Activated naive CD8-positive, alpha-beta T cell treated with anti-CD3 and anti-CD28 coated beads, Interleukin-2, amount 10 ng/mL, durations not matched to agents 7 days and 5 days (primary cell): ENCODE data around the gene PLSCR4. TPM values are rescaled to one million over a fixed set of nuclear protein-coding genes. Genes with fewer than 3 reads are reported as not detected.
"Not testable (repeated sequence)": the region's sequence is repeated elsewhere in the genome, so short reads cannot be mapped to it uniquely, and the experiment has no call there.

Experiments used
- ATAC-seq: fragments of 150-1000 bp; cut with Tn5 transposase; one replicate; pipeline ENCODE4 v1.10.0; 2021; ENCODE audit warnings: low read depth, moderate library complexity
- POLR2A ChIA-PET: fragments of 350-600 bp; sonication (Branson Sonifier 250); formaldehyde crosslinking; loops from one replicate; lab custom pipeline; 2021; ENCODE audit warnings: antibody characterized with exemption; lab: Charles Lee
- DNase-seq: peaks from one replicate; pipeline ENCODE4 v3.0.0; 2021
- H3K27ac Mint-ChIP-seq: one replicate; pipeline ENCODE4 v1.8.0; 2022; ENCODE audit warnings: mild to moderate bottlenecking, mixed read lengths
- H3K27me3 Mint-ChIP-seq: one replicate; pipeline ENCODE4 v1.8.0; 2022; ENCODE audit warnings: mild to moderate bottlenecking, moderate library complexity, mixed read lengths
- H3K36me3 Mint-ChIP-seq: one replicate; pipeline ENCODE4 v1.8.0; 2021; ENCODE audit warnings: mild to moderate bottlenecking, mixed read lengths
- H3K4me1 Mint-ChIP-seq: one replicate; pipeline ENCODE4 v1.8.0; 2021; ENCODE audit warnings: mixed read lengths
- H3K4me3 Mint-ChIP-seq: one replicate; pipeline ENCODE4 v1.8.0; 2022; ENCODE audit warnings: mild to moderate bottlenecking, moderate library complexity, mixed read lengths
- H3K9me3 Mint-ChIP-seq: one replicate; pipeline ENCODE4 v1.8.0; 2021; ENCODE audit warnings: mixed read lengths
- total RNA-seq, 2 experiments: library from RNA; stranded (reverse); gene quantifications; one replicate each; pipeline ENCODE4 v1.2.3, GENCODE V29; 2021

The PLSCR4 gene, protein sequence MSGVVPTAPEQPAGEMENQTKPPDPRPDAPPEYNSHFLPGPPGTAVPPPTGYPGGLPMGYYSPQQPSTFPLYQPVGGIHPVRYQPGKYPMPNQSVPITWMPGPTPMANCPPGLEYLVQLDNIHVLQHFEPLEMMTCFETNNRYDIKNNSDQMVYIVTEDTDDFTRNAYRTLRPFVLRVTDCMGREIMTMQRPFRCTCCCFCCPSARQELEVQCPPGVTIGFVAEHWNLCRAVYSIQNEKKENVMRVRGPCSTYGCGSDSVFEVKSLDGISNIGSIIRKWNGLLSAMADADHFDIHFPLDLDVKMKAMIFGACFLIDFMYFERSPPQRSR
- total RNA-seq, result not detected

DNA sequence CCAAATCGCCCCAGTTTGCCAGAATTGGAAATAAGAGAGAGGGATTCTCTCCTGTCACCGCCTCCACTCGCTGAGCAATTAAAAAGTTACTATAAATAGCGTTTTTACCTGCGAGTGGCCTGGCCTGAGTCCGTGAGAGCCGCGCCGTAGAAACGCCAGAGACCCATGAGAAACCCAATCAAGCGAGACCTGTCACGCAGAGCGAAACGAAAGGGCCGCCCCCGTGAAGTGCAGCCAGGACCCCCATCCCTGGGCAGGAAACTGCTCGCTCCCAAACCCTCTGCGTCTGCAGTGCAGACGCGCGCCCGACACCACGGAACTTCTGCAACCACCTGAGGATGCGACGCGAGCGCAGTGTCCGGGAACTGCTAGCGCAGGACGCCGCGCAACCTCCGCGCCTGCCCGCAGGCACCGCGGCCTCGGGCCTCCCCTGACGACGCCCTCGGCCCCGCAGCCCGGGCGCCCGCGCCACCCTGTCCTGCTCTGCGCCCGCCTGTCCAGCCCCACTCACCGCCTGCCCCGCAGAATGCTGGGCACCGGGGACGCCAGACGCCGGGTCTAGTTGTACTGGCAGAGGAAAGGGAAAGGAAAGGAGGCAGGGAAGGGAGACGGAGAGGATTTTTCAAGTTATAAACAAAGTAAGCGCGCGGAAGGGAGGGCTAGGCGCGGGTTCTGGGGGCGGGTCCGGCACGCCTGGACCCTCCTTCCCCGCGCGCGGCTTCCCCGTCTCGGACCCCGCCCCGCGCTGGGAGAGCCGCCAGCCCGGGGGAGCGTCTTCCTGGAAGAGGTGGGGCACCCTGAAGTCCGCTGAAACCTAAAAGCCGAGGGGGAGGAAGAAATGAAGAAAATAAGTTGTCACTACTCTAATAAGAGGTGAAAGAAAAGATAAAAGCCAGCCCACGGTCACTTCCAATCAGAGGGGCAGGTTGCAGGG, at the start of gene PLSCR4:
PLSCR4 (minus strand) TSS at position 657 of the 934 bp plus-strand sequence. CDS start 29,034 bp downstream, outside the sequence.
- Mint-ChIP-seq H3K4me3 (peak within 1 kb of the TSS; percentile 81), H3K27me3 (peaks cover 53% of the 10 kb centered on the region), H3K9me3 (no peaks in the 10 kb centered on the region), H3K36me3 (no peaks in the 10 kb centered on the region), H3K27ac (no peak within 1 kb of the TSS), H3K4me1 (peaks cover 4% of the 10 kb centered on the region)
- POLR2A ChIA-PET, result no interaction called here
- peak; percentile 78 for ATAC-seq
- peak; percentile 53 for DNase-seq

DNA sequence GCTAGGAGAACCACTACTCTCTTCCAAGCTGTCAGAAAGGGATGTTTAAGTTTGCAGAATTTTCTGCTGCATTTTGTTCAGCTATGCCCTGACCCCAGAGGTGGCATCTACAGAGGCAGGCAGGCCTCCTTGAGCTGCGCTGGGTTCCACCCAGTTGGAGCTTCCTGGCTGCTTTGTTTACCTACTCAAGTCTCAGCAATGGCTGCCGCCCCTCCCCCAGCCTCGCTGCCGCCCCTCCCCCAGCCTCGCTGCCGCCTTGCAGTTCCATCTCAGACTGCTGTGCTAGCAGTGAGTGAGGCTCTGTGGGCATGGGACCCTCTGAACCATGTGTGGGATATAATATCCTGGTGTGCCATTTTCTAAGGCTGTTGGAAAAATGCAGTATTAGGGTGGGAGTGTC, 42.5 kb upstream of the PLSCR4 start:
- H3K4me1 Mint-ChIP-seq, H3K9me3 Mint-ChIP-seq, H3K36me3 Mint-ChIP-seq, DNase-seq, H3K27ac Mint-ChIP-seq, ATAC-seq, H3K27me3 Mint-ChIP-seq, POLR2A ChIA-PET, H3K4me3 Mint-ChIP-seq: not testable (repeated sequence)

DNA sequence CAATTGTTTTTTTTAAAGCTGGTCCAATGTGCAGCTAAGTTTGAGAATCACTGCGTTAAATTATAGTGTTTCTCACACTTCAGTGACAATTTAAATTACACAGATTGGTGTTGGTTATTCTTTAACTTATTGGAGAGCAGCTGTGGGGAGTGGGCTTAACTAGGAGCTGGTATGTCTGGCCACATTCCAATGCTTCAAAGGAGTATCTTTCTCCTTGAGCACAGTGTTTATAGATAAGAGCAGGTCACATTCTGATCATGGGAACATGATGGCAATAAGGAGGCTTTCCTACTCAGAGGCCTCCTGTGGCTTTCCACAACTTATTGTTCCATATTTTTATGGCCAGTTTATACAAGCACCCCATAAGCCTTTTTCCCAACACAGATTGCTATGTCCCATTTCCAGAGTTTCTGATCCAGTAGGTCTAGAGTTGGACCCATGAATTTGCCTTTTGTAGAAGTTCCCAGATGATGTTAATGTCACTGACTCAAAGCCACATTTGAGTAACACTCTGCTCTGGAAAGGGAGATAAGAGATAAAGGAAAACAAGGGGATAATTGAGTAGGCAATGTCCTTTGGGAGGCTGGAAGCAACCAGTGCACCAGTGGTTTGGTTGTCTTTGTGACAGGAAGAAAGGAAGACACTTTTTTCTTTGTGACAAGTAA, 33.0 kb upstream of the PLSCR4 start:
- H3K27me3 Mint-ChIP-seq, result peaks cover 2% of the 10 kb centered on the region
- POLR2A ChIA-PET, result no interaction called here
- no peaks in the 10 kb centered on the region for H3K9me3 Mint-ChIP-seq
- DNase-seq, result no peak
- no peaks in the 10 kb centered on the region for H3K4me1 Mint-ChIP-seq
- no peak overlapping the region for H3K4me3 Mint-ChIP-seq
- no peak overlapping the region for H3K27ac Mint-ChIP-seq
- ATAC-seq, result no peak
- H3K36me3 Mint-ChIP-seq, result no peaks in the 10 kb centered on the region

DNA sequence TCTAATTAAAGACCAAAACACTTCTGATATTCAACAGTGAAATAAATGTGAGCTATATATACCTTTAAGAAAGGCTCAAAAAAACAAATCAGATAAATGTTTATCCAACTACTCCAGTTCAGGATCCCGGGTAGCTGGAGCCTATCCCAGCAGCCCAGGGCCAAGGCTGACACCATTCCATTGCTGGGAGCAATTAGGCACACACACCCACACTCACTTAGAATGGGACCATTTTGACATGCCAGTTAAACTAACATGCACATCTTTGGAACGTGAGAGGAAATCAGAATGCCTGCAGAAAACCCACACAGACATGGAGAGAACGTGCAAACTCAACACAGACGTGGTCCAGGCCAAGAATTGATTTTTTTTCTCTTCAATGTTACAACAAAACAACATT, 30.0 kb upstream of the PLSCR4 start:
- no peak overlapping the region for H3K4me3 Mint-ChIP-seq
- POLR2A ChIA-PET, result no interaction called here
- ATAC-seq (no peak), DNase-seq (no peak)
- no peak overlapping the region for H3K27ac Mint-ChIP-seq
- peaks cover 2% of the 10 kb centered on the region for H3K27me3 Mint-ChIP-seq
- no peaks in the 10 kb centered on the region for H3K9me3 Mint-ChIP-seq
- no peaks in the 10 kb centered on the region for H3K4me1 Mint-ChIP-seq
- H3K36me3 Mint-ChIP-seq, result no peaks in the 10 kb centered on the region

DNA sequence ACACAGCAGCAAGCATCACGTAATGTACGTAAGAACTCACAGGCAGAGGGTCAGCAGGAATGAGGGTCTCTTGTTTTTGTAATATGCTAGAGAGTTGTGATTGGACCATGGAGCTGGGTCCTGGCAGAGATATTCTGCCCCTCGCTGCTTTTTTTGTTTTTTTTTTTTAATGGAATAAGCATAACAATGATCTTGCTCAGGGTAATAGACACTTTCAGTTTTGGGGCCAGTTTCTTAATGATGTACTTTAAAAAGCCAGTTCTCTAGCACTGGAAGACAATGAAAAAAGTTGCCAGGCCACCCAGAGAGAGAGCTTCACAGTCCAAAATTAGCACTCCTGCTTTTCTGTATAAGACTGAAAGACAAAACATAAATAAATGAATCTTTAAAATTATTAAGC, 29.0 kb upstream of the PLSCR4 start:
- Mint-ChIP-seq H3K36me3 (no peaks in the 10 kb centered on the region), H3K4me3 (no peak overlapping the region), H3K27me3 (peaks cover 2% of the 10 kb centered on the region), H3K9me3 (no peaks in the 10 kb centered on the region), H3K4me1 (no peaks in the 10 kb centered on the region), H3K27ac (no peak overlapping the region)
- ATAC-seq, result no peak
- POLR2A ChIA-PET, result no interaction called here
- no peak for DNase-seq

DNA sequence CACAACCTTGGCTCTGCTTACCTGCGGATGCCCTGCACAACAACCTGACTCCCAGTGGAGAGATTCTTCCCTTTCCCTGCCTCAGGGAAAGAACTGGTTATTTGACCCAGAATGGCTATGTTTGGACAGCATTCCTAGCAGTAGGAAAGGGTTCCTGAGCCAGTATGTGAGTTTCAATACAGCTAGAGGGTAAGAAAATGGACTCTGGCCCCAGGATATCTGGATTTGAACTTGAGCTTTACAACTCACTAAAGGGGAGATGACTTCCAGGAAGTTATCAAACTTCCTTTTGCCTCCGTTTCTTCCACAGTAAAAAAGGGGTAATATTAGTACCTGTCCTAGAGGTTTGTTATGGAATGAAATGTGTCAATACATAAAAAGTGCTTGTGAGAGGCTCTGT, 28.1 kb upstream of the PLSCR4 start:
- no peaks in the 10 kb centered on the region for H3K4me1 Mint-ChIP-seq
- H3K36me3 Mint-ChIP-seq, result no peaks in the 10 kb centered on the region
- DNase-seq (no peak), ATAC-seq (no peak)
- no peak overlapping the region for H3K4me3 Mint-ChIP-seq
- H3K27ac Mint-ChIP-seq, result no peak overlapping the region
- POLR2A ChIA-PET, result no interaction called here
- no peaks in the 10 kb centered on the region for H3K9me3 Mint-ChIP-seq
- H3K27me3 Mint-ChIP-seq, result peaks cover 6% of the 10 kb centered on the region

DNA sequence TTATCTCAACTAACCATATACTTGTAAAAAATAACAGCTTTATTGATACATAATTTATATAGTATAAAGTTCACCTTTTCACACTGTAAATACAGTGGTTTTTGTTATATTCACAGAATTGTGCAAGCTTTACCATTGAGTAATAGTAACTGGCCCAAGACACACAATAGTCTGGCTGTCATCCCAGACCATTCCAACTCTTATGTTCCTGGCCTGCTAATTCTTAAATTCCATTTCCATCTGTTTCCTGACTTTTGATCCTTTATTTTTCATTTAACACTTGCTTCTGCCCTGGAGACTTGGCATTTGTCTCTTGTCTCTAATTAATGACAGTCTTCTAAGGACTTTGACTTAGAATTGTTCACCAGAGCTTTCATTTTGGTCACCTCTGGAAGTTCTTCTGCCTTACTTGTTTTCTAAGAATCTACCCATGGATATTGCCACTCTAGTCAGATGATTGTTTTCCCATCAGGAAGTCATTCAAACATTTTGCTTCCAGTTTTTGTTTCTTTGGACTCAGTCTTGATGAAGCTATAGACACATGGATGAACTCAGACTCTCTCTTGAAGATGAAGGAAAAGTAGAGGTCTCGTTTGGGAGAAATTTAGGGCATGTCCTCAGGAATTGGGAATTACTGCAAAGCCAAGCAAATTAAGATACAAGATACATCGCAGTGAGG, 27.2 kb upstream of the PLSCR4 start:
- Mint-ChIP-seq H3K4me1 (no peaks in the 10 kb centered on the region), H3K27ac (no peak overlapping the region), H3K9me3 (no peaks in the 10 kb centered on the region), H3K4me3 (no peak overlapping the region), H3K27me3 (peaks cover 6% of the 10 kb centered on the region), H3K36me3 (no peaks in the 10 kb centered on the region)
- no peak for DNase-seq
- POLR2A ChIA-PET, result no interaction called here
- ATAC-seq, result no peak

DNA sequence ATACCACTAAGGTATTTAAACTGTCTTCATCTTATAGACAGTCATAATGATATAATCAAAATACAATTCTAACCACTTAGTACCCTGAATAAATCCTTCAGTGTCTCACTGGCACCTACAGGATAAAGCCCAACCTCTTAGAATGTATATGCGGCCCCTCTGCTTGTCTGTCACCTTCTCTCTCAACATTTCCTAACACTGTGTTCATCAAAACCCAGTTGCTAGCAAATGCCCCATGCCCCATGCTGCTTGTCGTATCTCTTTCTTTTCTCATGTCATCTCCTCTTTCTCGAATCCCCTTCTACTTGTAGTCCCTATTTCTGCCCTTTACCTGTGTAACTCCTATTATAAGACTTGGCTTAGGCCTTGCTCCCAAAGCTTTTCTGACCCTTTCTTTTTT, 24.6 kb upstream of the PLSCR4 start:
- POLR2A ChIA-PET, result no interaction called here

DNA sequence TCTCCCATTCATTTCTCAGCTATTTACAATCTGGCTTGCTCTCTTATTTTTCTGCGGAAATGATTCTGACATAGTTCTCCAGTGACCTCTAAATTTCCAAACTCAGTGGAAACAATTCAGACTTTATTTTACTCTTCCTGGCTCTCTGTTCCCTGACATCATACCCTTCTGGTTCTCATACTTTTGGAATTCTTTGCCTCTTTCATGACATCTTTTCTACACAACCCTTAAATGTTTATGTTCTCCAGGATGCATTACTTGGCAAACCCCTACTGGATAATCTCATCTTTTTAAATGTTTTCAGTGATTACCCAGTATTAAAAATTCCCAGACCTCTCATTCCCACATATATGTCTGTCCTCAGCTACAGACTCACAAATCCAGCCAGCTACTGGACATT, 23.9 kb upstream of the PLSCR4 start:
- no peak overlapping the region for H3K27ac Mint-ChIP-seq
- ATAC-seq (no peak), DNase-seq (no peak)
- no peak overlapping the region for H3K4me3 Mint-ChIP-seq
- peaks cover 4% of the 10 kb centered on the region for H3K27me3 Mint-ChIP-seq
- no peaks in the 10 kb centered on the region for H3K9me3 Mint-ChIP-seq
- H3K4me1 Mint-ChIP-seq, result no peaks in the 10 kb centered on the region
- no peaks in the 10 kb centered on the region for H3K36me3 Mint-ChIP-seq
- POLR2A ChIA-PET, result no interaction called here

More for the DNA sequence above, 24.6 kb upstream of the PLSCR4 start:
- Mint-ChIP-seq H3K4me3 (no peak overlapping the region), H3K36me3 (no peaks in the 10 kb centered on the region), H3K9me3 (no peaks in the 10 kb centered on the region), H3K4me1 (no peaks in the 10 kb centered on the region), H3K27me3 (peaks cover 4% of the 10 kb centered on the region), H3K27ac (no peak overlapping the region)
- DNase-seq (no peak), ATAC-seq (no peak)

DNA sequence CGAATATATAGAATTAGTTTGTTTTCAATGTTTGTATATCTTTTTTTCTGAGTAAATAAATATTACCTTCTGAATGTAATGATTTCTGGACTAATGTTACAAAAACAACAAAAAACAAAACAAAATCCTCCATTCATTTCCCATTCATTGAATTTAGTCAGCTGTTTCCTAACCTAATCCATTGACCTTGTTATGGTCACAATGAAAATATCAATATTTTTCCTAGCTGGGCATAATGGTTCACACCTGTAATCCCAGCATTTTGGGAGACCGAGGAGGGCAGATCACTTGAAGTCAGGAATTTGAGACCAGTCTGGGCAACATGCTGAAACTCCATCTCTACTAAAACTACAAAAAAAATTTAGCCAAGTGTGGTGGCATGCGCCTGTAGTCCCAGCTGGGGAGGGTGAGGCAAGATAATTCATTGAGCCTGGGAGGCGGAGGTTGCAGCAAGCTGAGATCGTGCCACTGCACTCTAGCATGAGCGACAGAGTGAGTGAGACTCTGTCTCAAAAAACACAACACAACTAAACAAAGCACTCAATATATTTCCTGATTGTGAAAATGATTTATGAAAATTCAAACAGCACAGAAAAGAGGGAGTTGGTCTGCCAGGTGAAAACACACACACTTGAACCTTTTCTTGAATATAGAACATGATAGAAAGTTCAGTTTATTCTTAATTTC, 23.0 kb upstream of the PLSCR4 start:
- Mint-ChIP-seq H3K4me3 (no peak overlapping the region), H3K36me3 (no peaks in the 10 kb centered on the region), H3K27ac (no peak overlapping the region), H3K9me3 (no peaks in the 10 kb centered on the region), H3K4me1 (no peaks in the 10 kb centered on the region), H3K27me3 (peaks cover 4% of the 10 kb centered on the region)
- ATAC-seq (no peak), DNase-seq (no peak)
- POLR2A ChIA-PET, result no interaction called here

DNA sequence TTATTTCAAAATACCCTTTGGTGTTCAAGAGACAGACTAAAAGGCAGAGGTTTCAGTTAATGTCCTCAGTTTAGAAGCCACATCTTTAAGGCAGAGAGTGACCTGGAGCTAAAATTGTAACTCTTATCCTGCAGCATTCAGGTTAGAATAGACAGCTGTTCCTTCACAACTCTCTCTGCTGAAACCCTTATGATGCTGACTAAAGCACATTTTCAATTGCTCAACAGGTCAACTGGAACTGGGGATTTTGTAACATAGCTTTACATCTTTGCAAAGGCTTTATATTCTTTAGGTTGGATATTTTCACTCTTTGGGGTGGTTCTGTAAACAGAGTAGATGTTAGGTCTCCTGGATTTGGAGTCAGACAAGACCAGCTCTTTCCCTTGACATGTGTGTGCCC, 20.3 kb upstream of the PLSCR4 start:
- POLR2A ChIA-PET, result no interaction called here
- Mint-ChIP-seq H3K27me3 (peaks cover 4% of the 10 kb centered on the region), H3K4me3 (no peak overlapping the region), H3K9me3 (no peaks in the 10 kb centered on the region), H3K36me3 (no peaks in the 10 kb centered on the region), H3K27ac (no peak overlapping the region), H3K4me1 (no peaks in the 10 kb centered on the region)
- no peak for DNase-seq
- no peak for ATAC-seq

DNA sequence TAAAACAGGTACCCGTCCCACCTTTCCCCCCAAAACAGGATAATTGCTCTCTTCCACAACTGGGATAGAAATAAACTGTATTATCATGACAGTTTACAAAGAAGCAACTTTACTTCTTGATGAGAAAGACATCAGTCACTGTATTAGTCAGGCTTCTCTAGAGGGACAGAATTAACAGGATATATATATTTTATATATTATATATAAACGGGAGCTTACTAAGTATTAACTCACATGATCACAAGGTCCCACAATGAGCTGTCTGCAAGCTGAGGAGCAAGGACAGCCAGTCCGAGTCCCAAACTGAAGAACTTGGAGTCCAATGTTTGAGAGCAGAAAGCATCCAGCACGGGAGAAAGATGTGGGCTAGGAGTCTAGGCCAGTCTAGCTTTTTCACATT, 18.4 kb upstream of the PLSCR4 start:
- Mint-ChIP-seq H3K4me1 (no peaks in the 10 kb centered on the region), H3K27me3 (no peaks in the 10 kb centered on the region), H3K9me3 (no peaks in the 10 kb centered on the region), H3K4me3 (no peak overlapping the region), H3K27ac (no peak overlapping the region), H3K36me3 (no peaks in the 10 kb centered on the region)
- POLR2A ChIA-PET, result no interaction called here
- no peak for DNase-seq
- ATAC-seq, result no peak
